Measurements from ENCODE around the gene NRF1. TPM values are rescaled to one million over a fixed set of nuclear protein-coding genes. Genes with fewer than 3 reads are reported as not detected.

The NRF1 gene
- total RNA-seq, 1 donor from 2014 or later: 29.2 TPM

DNA sequence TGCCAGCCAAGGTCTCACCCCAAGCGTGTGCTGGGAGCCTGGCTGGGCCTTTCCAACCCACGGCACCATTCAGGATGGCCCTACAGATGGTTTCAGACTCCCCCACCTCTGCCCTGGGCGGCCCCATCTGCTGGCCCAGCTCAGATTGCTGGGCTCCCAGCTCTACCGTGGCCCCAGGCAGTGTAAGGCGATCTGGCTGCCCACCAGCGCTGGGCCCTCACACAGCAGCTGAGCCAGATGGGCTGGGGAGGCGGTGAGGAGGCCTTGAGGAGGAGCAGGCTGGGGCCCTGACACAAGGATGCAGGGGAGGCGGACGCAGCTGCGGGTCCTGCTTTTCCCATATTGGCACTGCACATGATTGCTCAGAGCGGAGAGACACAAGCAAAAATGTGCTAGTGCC is 162.8 kb downstream of the NRF1 start:
- DNase-seq (ENCODE audit: low spot score) (no peak), ATAC-seq (no peak)
- intact Hi-C loops (cut with DNase I): loop anchor here (5.0 kb wide), 1 partner anchor 533 kb away; no protein-coding TSS in a partner anchor

DNA sequence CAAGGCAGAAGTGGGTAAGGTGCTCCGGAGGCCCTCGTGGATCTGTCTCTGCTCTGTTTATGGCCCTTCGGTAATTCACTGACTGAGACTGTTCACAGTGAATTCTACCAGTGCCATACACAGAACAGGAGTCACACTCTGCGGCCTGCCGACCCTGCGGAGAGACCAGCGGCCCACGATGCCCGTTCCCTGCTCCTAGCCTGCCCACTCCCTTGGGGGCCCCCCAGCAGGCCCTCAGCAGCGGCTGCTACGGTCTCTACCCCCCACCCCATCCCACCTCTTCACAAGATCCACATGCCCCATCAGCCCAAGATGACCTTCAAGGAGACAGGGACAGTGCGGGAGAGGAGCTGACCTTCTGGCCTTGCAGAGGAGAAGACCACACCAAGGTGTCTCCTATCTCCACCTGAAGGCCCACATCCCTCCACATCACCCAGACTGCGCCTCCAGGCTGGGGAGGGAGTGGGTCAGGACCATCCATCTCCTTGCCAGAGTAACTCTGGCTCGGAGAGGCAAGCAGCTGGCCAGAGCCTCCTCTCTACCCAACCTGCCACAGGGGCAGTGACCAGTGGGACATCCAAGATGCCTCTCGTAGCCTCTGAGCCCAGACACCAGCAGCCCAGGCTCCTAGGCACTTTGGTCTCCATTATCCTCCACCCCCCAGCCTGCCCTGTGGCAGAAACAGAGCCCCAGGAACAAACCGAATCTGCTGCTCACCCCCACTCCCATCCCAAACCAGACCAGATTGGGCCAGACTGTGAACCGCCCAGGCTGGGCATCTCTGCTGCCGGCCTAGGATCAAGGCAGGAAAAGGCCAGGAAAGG is 163.6 kb downstream of the NRF1 start:
- ATAC-seq (no peak), DNase-seq (ENCODE audit: low spot score) (no peak)
- intact Hi-C loops (cut with DNase I): loop anchor here (5.0 kb wide), 1 partner anchor 532 kb away; no protein-coding TSS in a partner anchor

DNA sequence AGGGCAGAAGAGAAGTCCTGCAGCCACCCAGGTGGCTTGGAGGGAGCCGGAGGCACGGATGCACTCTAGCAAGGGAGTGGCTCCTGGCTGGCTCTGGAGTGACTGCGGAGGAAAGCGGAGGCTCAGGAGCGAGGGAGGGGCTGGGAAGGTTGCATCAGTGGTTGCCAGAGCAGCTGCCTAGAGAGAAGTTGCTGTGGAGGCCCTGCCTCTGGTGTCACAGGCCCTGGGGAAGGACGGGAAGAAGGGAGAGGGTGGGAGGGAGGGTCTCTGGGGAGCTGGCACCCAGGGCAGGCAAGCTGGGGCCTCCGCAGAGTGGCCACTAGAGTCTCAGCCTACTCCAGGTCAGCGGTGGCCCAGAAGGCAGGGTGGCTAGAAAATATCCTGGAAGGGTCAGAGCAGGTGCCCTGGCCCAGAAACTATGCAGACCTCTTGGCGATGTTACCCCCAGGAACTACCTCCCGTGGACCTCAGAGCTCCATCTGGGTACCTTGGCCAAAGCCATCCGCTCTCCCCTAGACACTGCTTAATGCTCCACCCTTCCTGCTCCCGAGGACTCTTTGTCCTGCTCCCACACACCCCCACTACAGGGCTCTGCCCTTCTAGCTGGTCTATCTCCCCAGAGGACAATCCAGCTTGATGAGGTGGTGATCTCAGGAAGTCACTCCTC is 164.3 kb downstream of the NRF1 start:
- intact Hi-C loops (cut with DNase I): no loop called here

DNA sequence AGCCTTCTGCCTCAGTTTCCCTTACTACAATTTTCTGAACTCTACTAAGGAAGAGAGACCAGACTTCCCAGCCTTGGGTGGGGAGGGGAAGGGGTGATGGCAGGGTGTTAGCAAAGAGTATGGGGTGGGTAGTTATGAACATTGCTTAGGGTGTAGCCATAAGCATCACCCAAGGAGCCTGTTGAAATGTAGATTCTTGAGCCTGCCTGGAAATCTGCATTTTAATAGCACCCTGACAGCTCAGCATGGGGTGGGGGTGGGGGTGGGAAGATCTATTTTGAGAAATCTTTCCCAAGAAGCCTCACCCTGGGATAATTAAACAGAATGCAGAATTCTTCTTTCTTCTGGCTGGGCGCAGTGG is 164.8 kb downstream of the NRF1 start:
- DNase-seq (ENCODE audit: low spot score): no peak
- intact Hi-C loops (cut with DNase I): no loop called here
- ATAC-seq: no peak

More for the DNA sequence above, 164.3 kb downstream of the NRF1 start:
- ATAC-seq (no peak), DNase-seq (ENCODE audit: low spot score) (no peak)

DNA sequence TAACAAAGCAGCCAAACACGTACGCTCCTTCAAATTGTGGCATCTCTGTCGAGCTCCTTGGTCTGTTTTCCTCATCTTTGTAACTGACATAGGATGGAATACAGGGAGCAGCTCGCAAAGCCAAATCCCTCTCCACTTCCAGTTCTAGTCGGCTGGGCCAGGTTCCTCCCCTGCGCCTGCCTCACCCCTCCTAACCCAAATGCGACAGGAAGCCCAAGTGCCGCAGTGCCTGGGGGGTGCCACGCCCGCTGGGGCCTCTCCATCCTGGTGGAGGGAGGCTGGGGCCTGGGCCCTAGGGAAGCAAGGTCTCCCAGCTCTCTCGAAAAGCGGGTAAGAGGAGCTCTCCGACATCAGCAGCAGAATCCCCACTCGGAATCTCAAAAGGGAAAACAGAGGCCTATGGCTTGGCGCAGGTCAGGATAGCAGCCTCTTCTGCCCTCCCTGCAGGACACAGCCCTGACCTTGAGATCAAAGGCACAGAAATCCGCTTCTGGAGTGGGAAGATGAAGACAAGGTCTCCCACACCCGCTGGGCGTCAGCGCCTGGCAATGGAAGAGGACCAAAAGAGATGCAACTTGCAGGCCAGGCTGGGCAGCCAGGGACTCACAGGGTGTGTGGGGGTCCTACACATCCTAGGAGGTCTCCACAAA is 165.8 kb downstream of the NRF1 start:
- ATAC-seq (no peak), DNase-seq (ENCODE audit: low spot score) (no peak)
- intact Hi-C loops (cut with DNase I): no loop called here

DNA sequence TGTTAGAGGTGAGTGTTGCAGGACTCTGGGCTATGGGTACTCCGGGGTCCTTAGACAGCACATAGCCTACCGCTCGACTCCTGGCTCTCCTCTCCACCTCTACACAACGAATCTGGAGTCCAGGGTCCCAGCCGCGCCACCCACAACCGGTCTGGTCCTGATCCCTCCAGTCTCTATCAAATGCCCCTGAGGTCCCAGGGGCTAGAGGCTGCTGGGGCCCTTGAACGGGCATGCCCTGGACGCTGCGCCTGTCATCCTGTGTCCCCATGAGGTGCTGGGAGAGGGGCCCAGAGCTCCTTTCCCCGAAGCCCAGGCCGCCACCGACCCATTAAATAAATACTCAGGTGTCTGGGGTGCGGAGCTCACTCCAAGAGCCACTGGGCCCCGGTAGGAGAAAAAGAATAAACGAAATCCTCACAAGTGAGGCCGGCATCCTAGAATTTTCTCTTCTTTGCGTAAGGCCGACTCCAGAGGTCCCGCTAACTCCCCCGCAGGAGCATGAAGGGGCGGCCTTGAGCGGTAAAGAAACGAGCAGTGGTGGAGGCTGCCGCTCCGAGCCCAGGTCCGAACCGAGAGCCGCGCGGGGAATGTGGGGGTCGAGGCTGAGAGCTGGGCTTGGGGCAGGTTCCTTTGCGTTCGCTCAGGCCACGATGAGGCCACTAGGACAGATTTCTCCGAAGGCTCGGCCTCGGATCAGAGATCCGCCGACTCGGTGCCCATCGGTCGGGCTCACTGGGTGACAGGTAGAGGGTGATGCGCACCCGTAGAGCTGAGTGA is 166.7 kb downstream of the NRF1 start:
- no peak for ATAC-seq
- no peak for DNase-seq (ENCODE audit: low spot score)
- intact Hi-C loops (cut with DNase I): no loop called here

DNA sequence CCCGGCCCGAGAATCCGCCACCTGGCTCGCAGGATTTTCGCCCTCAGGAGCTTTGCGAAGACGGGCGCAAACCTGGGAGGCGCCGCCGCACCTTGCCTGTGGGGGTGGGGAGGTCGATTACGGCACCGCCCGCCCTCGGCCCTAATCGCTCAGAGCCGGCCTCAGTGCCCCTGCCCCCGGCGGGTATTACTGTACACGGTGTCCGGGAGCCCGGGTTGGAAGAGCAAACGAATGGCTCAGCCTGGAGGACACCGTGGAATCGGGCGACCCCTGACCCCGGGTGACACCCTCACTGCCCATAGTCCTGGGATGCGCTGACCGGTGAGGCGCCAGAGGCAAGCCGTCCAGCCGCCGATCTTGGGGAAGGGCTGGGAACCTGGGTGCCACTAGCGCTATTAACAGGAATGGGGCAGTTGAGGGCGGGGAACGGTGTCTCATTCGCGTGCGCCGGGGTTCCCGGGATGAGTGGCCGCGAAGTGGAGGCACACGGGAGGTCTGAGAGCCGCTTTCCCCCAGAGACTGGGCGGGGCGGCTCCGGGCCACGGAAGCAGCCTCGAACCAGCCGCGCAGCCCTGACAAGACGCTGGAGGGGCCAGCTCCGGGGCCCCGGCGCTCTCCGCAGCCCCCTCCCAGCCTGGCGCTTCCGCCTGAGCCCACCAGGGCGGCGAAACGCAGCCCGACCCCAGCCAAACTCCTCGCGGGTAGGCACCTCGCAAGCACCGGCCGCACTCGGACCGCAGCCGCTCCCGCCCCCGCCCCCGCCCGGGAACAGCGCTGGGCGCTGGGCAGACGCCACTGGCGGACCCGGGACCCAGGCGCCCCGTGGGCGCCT is 167.5 kb downstream of the NRF1 start:
- ATAC-seq (no peak), DNase-seq (ENCODE audit: low spot score) (no peak)
- intact Hi-C loops (cut with DNase I): no loop called here

DNA sequence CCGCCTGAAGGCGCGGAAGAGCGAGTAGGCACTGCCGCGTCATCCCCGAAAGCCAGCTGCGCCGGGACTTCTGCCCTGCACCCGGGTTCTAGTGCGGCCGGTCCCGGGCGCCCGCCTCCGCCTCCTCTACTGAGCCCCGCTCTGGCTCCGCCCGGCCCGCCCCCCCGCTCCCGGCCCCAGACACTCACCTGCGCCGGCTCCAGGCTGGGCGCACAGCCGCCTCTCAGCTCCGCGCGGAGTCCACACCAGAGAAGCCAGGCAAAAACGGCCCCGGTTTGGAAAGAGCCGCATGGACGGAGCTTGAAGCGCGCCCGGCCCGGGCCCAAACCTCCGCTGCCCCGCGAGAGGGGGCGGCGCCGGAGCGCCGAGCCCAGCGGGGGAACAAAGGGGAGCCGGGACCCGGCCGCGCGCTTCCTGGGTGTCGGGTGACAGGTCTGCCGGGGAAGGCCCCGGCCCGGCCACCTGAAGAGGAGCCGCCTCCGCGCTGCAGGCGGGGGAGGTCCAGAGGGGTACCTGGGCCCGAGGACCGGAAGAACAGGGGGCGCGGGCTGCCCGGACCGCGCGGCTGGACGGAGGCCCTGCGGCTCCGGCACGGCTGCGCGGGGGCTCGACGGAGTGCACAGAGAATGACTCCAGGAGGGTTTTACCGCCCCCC is 168.2 kb downstream of the NRF1 start:
- intact Hi-C loops (cut with DNase I): no loop called here
- ATAC-seq (no peak), DNase-seq (ENCODE audit: low spot score) (no peak)

DNA sequence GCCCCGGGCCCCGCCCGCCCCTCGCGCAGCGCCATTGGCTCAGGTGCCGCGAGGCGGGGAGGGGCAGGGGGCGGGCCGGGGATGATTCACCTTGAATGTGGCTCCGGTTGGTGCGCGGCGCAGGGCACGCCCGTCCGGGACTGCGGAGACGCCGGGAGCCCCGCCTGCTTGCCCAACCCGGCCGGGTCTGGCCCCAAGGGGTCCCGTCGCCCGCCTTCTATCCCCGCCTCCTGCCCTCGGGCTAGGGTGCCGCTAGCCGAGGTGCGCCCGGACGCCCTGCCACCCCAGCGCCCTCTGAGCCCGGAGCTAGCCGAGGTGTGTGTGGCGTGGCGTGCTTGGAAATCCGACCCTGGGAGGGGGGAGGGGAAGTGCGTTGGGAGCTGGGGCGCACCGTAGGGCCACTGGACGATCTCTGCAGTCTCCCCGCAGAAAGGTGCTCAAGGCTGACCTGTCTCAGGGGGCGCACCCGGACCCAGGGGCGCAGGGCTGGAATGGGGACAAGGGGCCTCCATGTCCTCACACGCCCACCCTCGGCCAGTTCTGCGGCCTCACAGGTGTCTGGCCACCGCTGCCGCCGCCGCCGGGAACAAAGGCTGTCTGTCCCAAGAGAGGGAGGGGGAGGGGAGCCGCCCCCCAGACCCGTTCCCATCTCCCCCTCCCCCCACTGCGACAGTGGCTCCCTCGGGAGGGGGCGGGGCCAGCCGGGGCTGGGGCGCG is 168.9 kb downstream of the NRF1 start:
- ATAC-seq: peak; percentile 17
- intact Hi-C loops (cut with DNase I): no loop called here
- no peak for DNase-seq (ENCODE audit: low spot score)

DNA sequence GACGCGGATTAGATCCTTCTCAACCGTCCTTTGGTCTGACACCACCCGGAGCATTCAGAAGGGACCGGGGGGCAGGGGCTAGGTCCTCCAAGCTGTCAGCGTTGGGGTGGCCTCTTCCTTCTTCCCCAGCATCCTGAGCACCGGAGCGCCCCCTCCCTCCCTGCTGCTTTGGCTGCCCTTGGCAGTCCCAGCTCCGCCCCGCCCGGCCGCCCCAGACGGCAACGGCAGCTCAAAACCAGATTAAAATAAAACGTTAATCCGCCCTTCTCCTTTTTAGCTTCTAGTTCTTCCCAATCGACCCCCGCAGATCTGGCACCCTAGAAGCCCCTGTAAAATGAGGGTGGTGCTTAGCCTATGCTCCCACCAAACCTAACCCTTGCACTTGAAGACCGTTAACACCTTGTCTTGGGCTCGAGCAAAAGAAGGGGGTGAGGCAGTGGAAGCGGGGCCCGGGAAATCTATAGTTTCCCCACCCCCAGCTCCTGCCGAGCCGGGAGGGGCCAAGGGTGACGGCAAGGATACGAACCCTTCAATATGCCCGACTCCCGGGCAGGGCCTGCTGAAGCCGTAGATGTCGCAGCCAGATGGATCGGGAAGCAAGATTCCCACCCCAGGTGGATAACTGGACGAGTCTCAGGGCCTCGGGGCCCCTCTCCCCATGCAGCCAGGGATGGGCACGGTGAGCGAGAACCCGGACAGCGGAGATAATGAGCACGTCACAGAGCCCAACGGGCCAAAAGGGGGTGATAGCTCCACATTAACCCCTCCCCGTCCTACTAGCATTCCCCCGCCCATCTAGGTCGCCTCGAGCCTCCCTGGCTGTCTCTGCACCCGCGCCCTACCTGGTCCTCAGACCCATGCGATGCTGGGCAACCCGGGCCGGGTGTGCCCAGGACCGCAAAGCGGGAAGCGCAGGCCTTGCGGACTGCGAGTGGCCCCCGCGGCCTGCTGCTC is 169.7 kb downstream of the NRF1 start:
- no peak for ATAC-seq
- no peak for DNase-seq (ENCODE audit: low spot score)
- intact Hi-C loops (cut with DNase I): no loop called here

DNA sequence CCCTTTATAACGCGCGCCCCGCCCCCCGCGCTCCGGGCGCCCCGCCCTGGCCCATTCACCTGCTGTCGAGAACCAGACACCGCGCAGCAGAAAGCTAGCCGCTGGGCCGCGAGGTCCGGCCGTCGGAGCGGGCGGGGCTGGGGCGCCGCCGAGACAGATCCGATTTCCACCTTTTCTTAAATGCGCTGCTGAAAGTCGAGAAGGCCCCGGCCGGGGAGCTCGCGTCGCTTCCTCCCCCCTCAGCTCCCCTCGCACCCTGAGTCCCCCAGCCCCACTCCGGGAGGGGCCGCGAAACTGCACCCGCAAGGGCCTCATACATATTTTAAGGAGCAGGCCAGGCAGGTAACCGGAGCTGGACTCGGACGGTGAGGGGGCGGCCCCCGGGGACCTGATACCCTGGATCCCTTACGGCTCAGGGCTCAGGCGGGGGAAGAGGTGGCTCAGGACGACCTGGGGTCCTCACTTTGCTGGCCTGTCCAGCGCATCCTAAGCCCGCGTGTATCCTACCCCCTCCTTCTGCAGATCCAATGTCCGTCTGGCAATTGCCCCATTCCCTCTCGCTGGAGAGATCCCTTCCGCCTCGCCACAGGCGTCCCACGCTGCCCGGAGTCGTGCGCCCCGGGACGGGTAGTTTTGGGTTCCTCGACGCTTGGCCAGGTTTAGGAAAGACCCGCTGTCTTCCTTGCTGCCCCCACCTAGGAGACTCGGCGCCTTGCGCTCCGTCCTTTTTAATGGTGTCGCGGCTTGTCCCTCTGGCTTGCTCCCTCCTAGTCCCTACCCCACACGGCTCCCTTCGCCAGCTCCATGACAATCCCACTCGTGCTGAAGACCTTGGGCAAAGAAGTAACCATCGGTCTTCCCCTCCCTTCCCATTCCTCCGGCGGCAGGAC is 170.7 kb downstream of the NRF1 start:
- intact Hi-C loops (cut with DNase I): no loop called here
- ATAC-seq (peak; percentile 8), DNase-seq (ENCODE audit: low spot score) (no peak)

DNA sequence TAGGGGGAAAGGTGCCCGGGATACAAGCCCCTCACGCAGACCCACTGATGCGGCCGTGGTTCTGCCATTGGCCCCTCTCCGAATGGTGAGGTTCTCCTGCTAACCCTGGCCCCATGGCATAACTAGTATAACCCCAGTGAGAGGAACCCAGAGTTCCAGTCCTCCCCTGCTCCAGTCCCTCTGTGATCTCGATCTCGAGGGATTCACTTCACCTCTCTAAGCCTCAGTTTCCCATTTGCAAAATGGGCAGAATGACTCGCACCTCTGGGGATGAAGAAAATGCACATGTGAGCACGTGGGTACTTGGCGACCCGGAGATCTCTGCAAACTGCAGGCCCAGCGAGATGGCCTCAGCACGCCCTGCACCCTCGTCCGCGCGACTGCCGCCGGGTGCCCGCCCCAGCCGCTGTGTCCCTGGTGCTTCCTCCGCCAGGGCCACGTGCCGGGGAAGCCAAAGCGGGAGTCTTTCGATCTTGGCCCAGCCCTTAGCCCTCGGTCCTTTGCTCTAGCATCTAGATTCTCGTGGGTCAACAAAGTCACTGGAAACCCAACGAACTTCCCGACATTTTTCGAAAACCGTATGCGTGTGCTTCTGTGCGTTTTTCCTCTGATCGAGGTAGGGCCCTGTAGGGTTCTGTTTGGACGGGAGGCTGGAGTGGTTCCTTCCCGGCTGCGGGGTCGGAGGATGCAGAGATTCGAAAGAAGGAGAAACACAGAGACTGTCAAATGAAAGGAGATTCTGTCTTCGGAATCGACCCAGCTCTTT is 171.5 kb downstream of the NRF1 start:
- DNase-seq (ENCODE audit: low spot score): no peak
- intact Hi-C loops (cut with DNase I): no loop called here

DNA sequence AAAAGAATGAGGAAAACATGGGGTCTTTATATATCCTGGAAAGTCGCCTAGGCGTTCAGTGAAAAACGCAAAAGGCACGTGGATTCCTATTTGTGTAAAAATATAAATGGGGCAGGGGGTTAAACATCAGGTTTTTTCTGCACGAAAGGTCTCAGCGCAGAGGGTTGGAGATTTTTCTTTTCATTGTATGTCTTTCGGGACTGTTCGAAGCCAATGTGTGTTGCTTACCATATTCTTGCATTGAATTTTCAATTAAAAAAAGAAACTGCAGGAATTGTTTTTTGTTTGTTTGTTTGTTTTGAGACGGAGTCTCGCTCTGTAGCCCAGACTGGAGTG is 172.0 kb downstream of the NRF1 start:
- ATAC-seq: no peak
- intact Hi-C loops (cut with DNase I): no loop called here

More for the DNA sequence above, 171.5 kb downstream of the NRF1 start:
- no peak for ATAC-seq

DNA sequence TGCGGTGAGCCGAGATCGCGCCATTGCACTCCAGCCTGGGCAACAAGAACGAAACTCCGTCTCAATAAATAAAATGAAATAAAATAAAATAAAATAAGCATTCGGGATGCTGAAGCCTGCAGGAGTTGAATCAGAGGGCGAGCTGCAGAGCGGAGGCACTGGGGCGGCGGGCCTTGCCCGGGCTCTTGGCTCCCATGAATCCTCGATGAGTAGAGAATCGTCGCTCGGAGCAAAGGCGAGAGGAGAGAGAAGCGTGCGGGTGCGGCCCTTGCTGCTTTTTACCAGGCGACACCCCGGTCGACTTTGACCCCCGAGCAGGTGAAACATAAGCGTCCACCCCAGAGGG is 172.9 kb downstream of the NRF1 start:
- ATAC-seq (no peak), DNase-seq (ENCODE audit: low spot score) (no peak)
- intact Hi-C loops (cut with DNase I): no loop called here

More for the DNA sequence above, 172.0 kb downstream of the NRF1 start:
- no peak for DNase-seq (ENCODE audit: low spot score)
